Left lung (tissue), 10 donors: ENCODE measurements around the gene LCN10. TPM values are rescaled to one million over a fixed set of nuclear protein-coding genes. Genes with fewer than 3 reads are reported as not detected.

Experiments
- ATAC-seq: fragments of 200-7000 bp; cut with Tn5 transposase; one replicate; pipeline ENCODE4 v1.9.1; 2020; ENCODE audit warnings: moderate library complexity
- DNase-seq, 4 donors: peaks; one replicate each; pipeline ENCODE4 v3.0.0-alpha.2; 2013 to 2020
- H3K27ac ChIP-seq, 2 donors: fragments of 200-600 bp; sonication (generic) in 1 of 2; one replicate each; pipeline versions ENCODE4 v1.5.0 to v1.8.0; 2020 to 2021
- H3K27me3 ChIP-seq, 2 donors: fragments of 200-600 bp; sonication (generic) in 1 of 2; one replicate each; pipeline versions ENCODE4 v1.5.0 to v1.8.0; 2020 to 2021
- H3K36me3 ChIP-seq, 2 donors: fragments of 200-600 bp; sonication (generic) in 1 of 2; one replicate each; pipeline versions ENCODE4 v1.5.0 to v1.8.0; 2020 to 2021
- H3K4me1 ChIP-seq, 2 donors: fragments of 200-600 bp; one replicate each; pipeline ENCODE4 v1.8.0; 2021
- H3K4me3 ChIP-seq, 2 donors: fragments of 200-600 bp; sonication (generic) in 1 of 2; one replicate each; pipeline versions ENCODE4 v1.5.0 to v1.8.0; 2020 to 2021; ENCODE audit warnings: mild to moderate bottlenecking in 1 of 2
- H3K9me3 ChIP-seq, 2 donors: fragments of 200-600 bp; sonication (generic) in 1 of 2; one replicate each; pipeline versions ENCODE4 v1.5.0 to v1.8.0; 2020 to 2021
- intact Hi-C, 2 donors: fragments of 100-400 bp; cut with DNase I; formaldehyde crosslinking; loops; one replicate each; pipeline versions ENCODE4 v1.11.2 to v1.14.2; 2022
- polyA plus RNA-seq, 6 donors: library from polyadenylated mRNA; unstranded; fragments of 120-200 nt; gene quantifications; one replicate each; pipeline ENCODE4 v1.2.1, GENCODE V29; 2013; ENCODE audit not compliant: insufficient read length in 6 of 6
- total RNA-seq, 2 donors: library from RNA; stranded (reverse); fragmentation: NEBNext Ultra II Directional; extraction: Animal tissue kit (Norgen Biotek cat#: 25700); gene quantifications; one replicate each; pipeline ENCODE4 v1.2.1, GENCODE V29; 2021
- TF ChIP-seq, protein P1 (sequence below), 2 donors: fragments of 200-600 bp; sonication (generic) in 1 of 2; IDR thresholded peaks; one replicate each; pipeline versions ENCODE4 v1.5.0 to v1.8.0; 2021; ENCODE audit warnings: antibody characterized with exemption in 2 of 2
- donor health status: DM: no; HTN: yes; CAD: no.
- donor health status: DM: no; HTN: no; CAD: no.

LCN10 gene
- total and polyA plus RNA-seq, 8 donors, result 0.11 to 10.0 (median 0.28) TPM; not detected in 2

DNA sequence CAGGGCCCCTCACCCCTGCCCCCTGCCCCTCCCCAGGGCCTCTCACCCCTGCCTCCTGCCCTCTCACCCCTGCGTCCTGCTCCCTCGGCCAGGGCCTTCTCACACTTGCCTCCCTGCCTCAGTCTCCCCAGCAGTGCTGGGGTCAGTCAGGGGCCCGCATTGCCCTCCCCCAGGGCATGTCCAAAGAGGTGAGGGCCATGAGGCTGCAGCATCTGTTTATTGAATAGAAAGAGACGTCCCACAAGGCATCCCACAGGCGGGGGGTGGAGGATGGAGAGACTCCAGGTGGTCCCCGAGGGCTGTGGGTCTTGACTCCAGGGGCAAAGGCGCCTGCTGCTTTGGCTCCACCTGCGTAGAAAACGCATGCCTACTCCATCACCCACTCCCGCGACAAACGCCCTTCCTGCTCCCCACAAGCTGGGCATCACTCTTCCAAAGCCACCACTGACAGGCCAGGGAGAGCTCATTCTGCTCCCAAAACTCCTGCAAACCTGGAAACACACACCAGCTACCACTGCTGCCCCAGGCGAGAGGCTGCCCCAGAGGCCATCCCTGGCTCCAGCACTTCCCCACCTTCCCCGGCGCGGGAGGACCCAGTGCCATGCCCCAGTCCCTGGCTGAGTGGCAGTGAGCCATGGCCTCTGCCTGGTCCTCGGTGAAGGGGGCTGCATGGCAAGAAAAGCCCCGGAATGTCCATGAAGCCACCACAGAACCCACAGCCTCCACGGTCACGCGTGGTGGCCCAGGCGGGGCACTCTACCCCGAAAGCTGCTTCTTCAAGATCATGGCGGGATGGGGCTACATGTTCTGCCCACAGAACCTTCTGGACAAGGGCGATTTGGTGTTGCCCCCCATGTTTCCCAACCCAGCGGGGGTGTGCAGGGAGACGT, 16.9 kb upstream of the LCN10 start:
- H3K4me3 ChIP-seq, result no peak overlapping the region
- H3K4me1 ChIP-seq, result no peaks in the 10 kb centered on the region
- H3K27me3 ChIP-seq, result peaks cover 0 to 48% of the 10 kb centered on the region in 2 donors
- H3K9me3 ChIP-seq, result peaks cover 0 to 1% of the 10 kb centered on the region in 2 donors
- no peak overlapping the region for H3K27ac ChIP-seq
- intact Hi-C loops, result no loop called here
- TF ChIP-seq, protein P1, sequence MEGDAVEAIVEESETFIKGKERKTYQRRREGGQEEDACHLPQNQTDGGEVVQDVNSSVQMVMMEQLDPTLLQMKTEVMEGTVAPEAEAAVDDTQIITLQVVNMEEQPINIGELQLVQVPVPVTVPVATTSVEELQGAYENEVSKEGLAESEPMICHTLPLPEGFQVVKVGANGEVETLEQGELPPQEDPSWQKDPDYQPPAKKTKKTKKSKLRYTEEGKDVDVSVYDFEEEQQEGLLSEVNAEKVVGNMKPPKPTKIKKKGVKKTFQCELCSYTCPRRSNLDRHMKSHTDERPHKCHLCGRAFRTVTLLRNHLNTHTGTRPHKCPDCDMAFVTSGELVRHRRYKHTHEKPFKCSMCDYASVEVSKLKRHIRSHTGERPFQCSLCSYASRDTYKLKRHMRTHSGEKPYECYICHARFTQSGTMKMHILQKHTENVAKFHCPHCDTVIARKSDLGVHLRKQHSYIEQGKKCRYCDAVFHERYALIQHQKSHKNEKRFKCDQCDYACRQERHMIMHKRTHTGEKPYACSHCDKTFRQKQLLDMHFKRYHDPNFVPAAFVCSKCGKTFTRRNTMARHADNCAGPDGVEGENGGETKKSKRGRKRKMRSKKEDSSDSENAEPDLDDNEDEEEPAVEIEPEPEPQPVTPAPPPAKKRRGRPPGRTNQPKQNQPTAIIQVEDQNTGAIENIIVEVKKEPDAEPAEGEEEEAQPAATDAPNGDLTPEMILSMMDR (IDR thresholded peaks at IDR 0.05), result no peak
- ATAC-seq (no peak), DNase-seq (peak in 1 of 4 donors; percentile 58)
- no peaks in the 10 kb centered on the region for H3K36me3 ChIP-seq

DNA sequence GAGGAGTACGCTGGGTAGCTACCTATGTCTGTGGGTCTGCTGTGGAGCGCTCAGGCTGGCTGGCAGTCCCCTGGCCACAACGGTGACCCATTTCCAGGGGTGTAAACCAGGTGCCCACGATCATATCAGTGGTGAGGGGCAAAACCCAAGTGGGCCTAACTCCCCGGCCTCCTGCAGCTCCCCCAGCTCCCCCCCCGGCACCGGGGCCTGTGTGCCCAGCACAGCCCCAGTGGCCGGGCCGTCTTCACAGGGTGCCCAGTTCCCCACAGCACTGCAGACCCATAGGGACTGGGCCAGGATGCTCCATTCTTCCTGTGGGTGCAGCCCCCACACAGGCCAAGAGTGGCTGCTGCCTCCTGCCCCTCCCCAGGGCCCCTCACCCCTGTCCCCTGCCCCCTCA, 16.3 kb upstream of the LCN10 start:
- DNase-seq (peak in 1 of 4 donors; percentile 67), ATAC-seq (no peak)
- intact Hi-C loops, result no loop called here
- no peaks in the 10 kb centered on the region for H3K4me1 ChIP-seq
- H3K9me3 ChIP-seq, result peaks cover 0 to 1% of the 10 kb centered on the region in 2 donors
- no peak overlapping the region for H3K4me3 ChIP-seq
- peaks cover 0 to 48% of the 10 kb centered on the region in 2 donors for H3K27me3 ChIP-seq
- H3K27ac ChIP-seq, result no peak overlapping the region
- H3K36me3 ChIP-seq, result no peaks in the 10 kb centered on the region
- TF ChIP-seq, protein P1 (IDR thresholded peaks at IDR 0.05), result no peak

DNA sequence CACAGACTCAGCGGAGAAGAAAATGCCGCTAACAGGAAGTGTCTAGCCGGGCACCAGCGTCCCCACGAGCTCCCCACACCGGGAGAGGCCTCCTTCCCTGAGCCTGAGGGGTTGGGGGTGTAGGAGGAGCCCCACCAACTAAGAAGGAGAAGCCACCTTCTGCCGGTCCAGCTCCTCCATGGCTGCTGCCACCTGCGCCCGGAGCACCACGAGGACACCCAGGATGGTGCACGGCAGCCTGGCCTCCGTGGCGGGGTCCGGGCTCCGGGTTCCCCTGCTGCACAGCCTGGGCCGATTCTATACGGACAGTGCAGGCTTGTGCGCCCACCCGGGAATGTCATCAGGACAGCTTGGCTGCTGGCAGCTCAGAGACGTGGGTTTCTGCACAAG, 15.0 kb upstream of the LCN10 start:
- ATAC-seq (no peak), DNase-seq (peak in 1 of 4 donors; percentile 71)
- Histone ChIP-seq H3K27ac (no peak overlapping the region), H3K36me3 (no peaks in the 10 kb centered on the region), H3K4me3 (no peak overlapping the region), H3K4me1 (no peaks in the 10 kb centered on the region), H3K27me3 (peaks cover 0 to 38% of the 10 kb centered on the region in 2 donors), H3K9me3 (peaks cover 0 to 1% of the 10 kb centered on the region in 2 donors)
- TF ChIP-seq, protein P1 (IDR thresholded peaks at IDR 0.05), result no peak
- intact Hi-C loops, result no loop called here

DNA sequence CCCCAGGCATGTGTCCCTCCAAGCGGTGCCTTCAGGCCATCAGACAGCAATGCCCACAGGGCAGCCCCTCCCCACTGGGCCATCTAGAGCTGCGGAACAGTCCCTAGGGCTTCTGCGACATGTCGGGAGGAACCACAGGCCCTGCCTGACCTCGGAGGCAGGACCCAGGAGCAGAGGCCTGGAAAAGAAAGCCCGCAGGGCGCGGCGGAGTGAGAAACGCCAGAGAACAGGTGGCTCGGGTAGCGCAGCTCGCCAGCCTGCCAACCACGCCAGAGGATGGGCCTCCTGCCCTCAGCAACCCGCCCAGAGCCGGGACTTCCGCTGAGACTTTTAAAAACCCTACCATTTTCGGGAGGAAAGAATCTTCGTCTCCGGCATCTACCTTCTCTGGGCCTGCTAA, 14.6 kb upstream of the LCN10 start:
- Histone ChIP-seq H3K4me1 (no peaks in the 10 kb centered on the region), H3K27ac (no peak overlapping the region), H3K9me3 (peaks cover 0 to 4% of the 10 kb centered on the region in 2 donors), H3K36me3 (no peaks in the 10 kb centered on the region), H3K27me3 (peaks cover 0 to 34% of the 10 kb centered on the region in 2 donors), H3K4me3 (no peak overlapping the region)
- ATAC-seq, result no peak
- DNase-seq, result peak in 1 of 4 donors; percentile 43
- intact Hi-C loops, result no loop called here
- TF ChIP-seq, protein P1 (IDR thresholded peaks at IDR 0.05), result no peak

DNA sequence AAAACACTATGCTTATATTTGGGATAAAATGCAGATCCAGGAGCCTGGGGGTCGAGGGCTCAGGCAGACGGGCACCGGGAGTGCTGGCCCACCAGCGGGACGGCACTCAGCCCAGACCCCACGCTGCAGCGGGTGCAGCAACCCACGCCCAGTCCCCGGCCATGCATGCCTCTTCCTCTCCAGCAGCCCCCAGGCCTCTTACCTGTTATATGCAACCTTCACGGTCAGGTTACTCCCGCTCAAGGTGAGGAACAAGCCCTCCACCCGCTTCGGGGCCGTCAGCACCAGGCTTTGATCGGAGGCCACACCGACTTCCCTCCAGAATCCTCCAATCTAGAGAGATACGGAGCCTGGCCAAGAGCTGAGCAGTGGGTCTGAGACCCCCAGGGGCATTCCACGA, 14.1 kb upstream of the LCN10 start:
- peaks cover 0 to 9% of the 10 kb centered on the region in 2 donors for H3K9me3 ChIP-seq
- intact Hi-C loops, result no loop called here
- H3K27me3 ChIP-seq, result peaks cover 0 to 29% of the 10 kb centered on the region in 2 donors
- H3K4me3 ChIP-seq, result no peak overlapping the region
- no peak for ATAC-seq
- H3K27ac ChIP-seq, result no peak overlapping the region
- no peaks in the 10 kb centered on the region for H3K36me3 ChIP-seq
- TF ChIP-seq, protein P1 (IDR thresholded peaks at IDR 0.05), result no peak
- no peaks in the 10 kb centered on the region for H3K4me1 ChIP-seq
- DNase-seq, result peak in 1 of 4 donors; percentile 53
